H9 (cell line): ENCODE measurements around the gene CAVIN2. TPM values are rescaled to one million over a fixed set of nuclear protein-coding genes. Genes with fewer than 3 reads are reported as not detected.

ENCODE experiments used
- DNase-seq: peaks from one replicate; pipeline ENCODE4 v3.0.0-alpha.2; 2017
- H2AFZ ChIP-seq: one replicate; pipeline ENCODE4 v1.6.1; 2013; ENCODE audit warnings: mild to moderate bottlenecking, low read length, control low read depth, moderate library complexity
- H2AK5ac ChIP-seq: 2 replicates; pipeline ENCODE4 v1.6.1; 2013; ENCODE audit warnings: low read length, control low read depth, mixed read lengths; ENCODE audit not compliant: insufficient read length
- H2BK120ac ChIP-seq: one replicate; pipeline ENCODE4 v1.6.1; 2013; ENCODE audit warnings: low read depth, mild to moderate bottlenecking, low read length, control low read depth, inconsistent platforms; ENCODE audit not compliant: poor library complexity, severe bottlenecking
- H2BK12ac ChIP-seq: 2 replicates; pipeline ENCODE4 v1.6.1; 2013; ENCODE audit warnings: low read length, control low read depth, mixed read lengths, low read depth; ENCODE audit not compliant: insufficient read length
- H2BK15ac ChIP-seq: 2 replicates; pipeline ENCODE4 v1.6.1; 2013; ENCODE audit warnings: low read depth, low read length, control low read depth
- H2BK20ac ChIP-seq: one replicate; pipeline ENCODE4 v1.6.1; 2013; ENCODE audit warnings: low read depth, mild to moderate bottlenecking, low read length, control low read depth, inconsistent platforms; ENCODE audit not compliant: poor library complexity, severe bottlenecking
- H2BK5ac ChIP-seq: 2 replicates; pipeline ENCODE4 v1.6.1; 2013; ENCODE audit warnings: low read length, control low read depth, mixed read lengths; ENCODE audit not compliant: insufficient read length
- H3K14ac ChIP-seq: 2 replicates; pipeline ENCODE4 v1.6.1; 2013; ENCODE audit warnings: low read length, control low read depth; ENCODE audit not compliant: insufficient read depth
- H3K18ac ChIP-seq: 2 replicates; pipeline ENCODE4 v1.6.1; 2013; ENCODE audit warnings: low read depth, mild to moderate bottlenecking, mixed read lengths, low read length, control low read depth; ENCODE audit not compliant: insufficient read length
- H3K23ac ChIP-seq: 2 replicates; pipeline ENCODE4 v1.6.1; 2013; ENCODE audit warnings: low read length, control low read depth, mixed read lengths, low read depth; ENCODE audit not compliant: insufficient read length
- H3K23me2 ChIP-seq: 2 replicates; pipeline ENCODE4 v1.6.1; 2013; ENCODE audit warnings: low read depth, mild to moderate bottlenecking, mixed read lengths, low read length, control low read depth; ENCODE audit not compliant: insufficient read length, poor library complexity, severe bottlenecking
- H3K27ac ChIP-seq: 2 replicates; pipeline ENCODE4 v1.5.1; 2013; ENCODE audit warnings: low read length, control low read depth, mixed read lengths, low read depth; ENCODE audit not compliant: insufficient read length
- H3K27me3 ChIP-seq: 2 replicates; pipeline ENCODE4 v1.6.1; 2013; ENCODE audit warnings: low read length, control low read depth, inconsistent platforms; ENCODE audit not compliant: insufficient read depth
- H3K4ac ChIP-seq: 2 replicates; pipeline ENCODE4 v1.6.1; 2013; ENCODE audit warnings: low read depth, mild to moderate bottlenecking, control low read depth, inconsistent platforms, low read length, moderate library complexity
- H3K4me1 ChIP-seq: 2 replicates; pipeline ENCODE4 v1.6.1; 2013; ENCODE audit warnings: low read length, control low read depth, inconsistent platforms; ENCODE audit not compliant: insufficient read depth
- H3K4me2 ChIP-seq: 2 replicates; pipeline ENCODE4 v1.6.1; 2013; ENCODE audit warnings: low read length, control low read depth, mixed read lengths; ENCODE audit not compliant: insufficient read length, insufficient read depth
- H3K56ac ChIP-seq: 2 replicates; pipeline ENCODE4 v1.6.1; 2013; ENCODE audit warnings: low read depth, mild to moderate bottlenecking, mixed read lengths, low read length, control low read depth; ENCODE audit not compliant: insufficient read length
- H3K79me1 ChIP-seq: 2 replicates; pipeline ENCODE4 v1.6.1; 2013; ENCODE audit warnings: low read depth, mild to moderate bottlenecking, moderate library complexity, low read length, control low read depth, inconsistent platforms; ENCODE audit not compliant: insufficient read depth, poor library complexity, severe bottlenecking
- H3K79me2 ChIP-seq: 2 replicates; pipeline ENCODE4 v1.6.1; 2013; ENCODE audit warnings: low read length, control low read depth, inconsistent platforms; ENCODE audit not compliant: insufficient read depth
- H3K9ac ChIP-seq: 2 replicates; pipeline ENCODE4 v1.6.1; 2013; ENCODE audit warnings: low read length, control low read depth, mixed read lengths; ENCODE audit not compliant: insufficient read length; ENCODE audit errors: extremely low read depth
- H3K9me3 ChIP-seq: one replicate; pipeline ENCODE4 v1.6.1; 2013; ENCODE audit warnings: low read depth, low read length, inconsistent platforms; ENCODE audit not compliant: control insufficient read depth
- H3T11ph ChIP-seq: one replicate; pipeline ENCODE4 v1.6.1; 2013; ENCODE audit warnings: mild to moderate bottlenecking, low read length, control low read depth, inconsistent platforms
- H4K20me1 ChIP-seq: one replicate; pipeline ENCODE4 v1.6.1; 2013; ENCODE audit not compliant: control insufficient read depth, insufficient read length, insufficient read depth
- H4K5ac ChIP-seq: 2 replicates; pipeline ENCODE4 v1.6.1; 2013; ENCODE audit warnings: low read depth, mild to moderate bottlenecking, mixed read lengths, low read length, control low read depth; ENCODE audit not compliant: insufficient read length
- H4K8ac ChIP-seq: replicated peaks from 2 replicates; pipeline ENCODE4 v1.6.1; 2013; ENCODE audit warnings: low read length, control low read depth, mixed read lengths, low read depth; ENCODE audit not compliant: insufficient read length
- H4K91ac ChIP-seq: 2 replicates; pipeline ENCODE4 v1.6.1; 2013; ENCODE audit warnings: low read depth, mild to moderate bottlenecking, moderate library complexity, mixed read lengths, low read length, control low read depth; ENCODE audit not compliant: insufficient read length
- H3K27ac Mint-ChIP-seq, 3 experiments: 2 replicates in 2 of 3; 3 replicates in 1 of 3; pipeline ENCODE4 v1.8.0; 2020 to 2021; ENCODE audit warnings: mixed read lengths in 3 of 3, mild to moderate bottlenecking in 1 of 3, moderate library complexity in 1 of 3
- H3K27me3 Mint-ChIP-seq: 2 replicates; pipeline ENCODE4 v1.8.0; 2021; ENCODE audit warnings: low read depth, mild to moderate bottlenecking, moderate library complexity, mixed read lengths
- H3K36me3 Mint-ChIP-seq, 3 experiments: 2 replicates in 2 of 3; 3 replicates in 1 of 3; pipeline ENCODE4 v1.8.0; 2020 to 2021; ENCODE audit warnings: low read depth in 3 of 3, mixed read lengths in 3 of 3; ENCODE audit not compliant: insufficient read depth in 1 of 3
- H3K4me1 Mint-ChIP-seq, 2 experiments: 2 replicates each; pipeline ENCODE4 v1.8.0; 2020; ENCODE audit warnings: mixed read lengths in 2 of 2
- H3K4me3 Mint-ChIP-seq, 2 experiments: 2 replicates in 1 of 2; 3 replicates in 1 of 2; pipeline ENCODE4 v1.8.0; 2020 to 2021; ENCODE audit warnings: mild to moderate bottlenecking in 2 of 2, mixed read lengths in 2 of 2, moderate library complexity in 1 of 2
- H3K9me3 Mint-ChIP-seq, 2 experiments: 2 replicates in 1 of 2; 3 replicates in 1 of 2; pipeline ENCODE4 v1.8.0; 2020; ENCODE audit warnings: mild to moderate bottlenecking in 2 of 2, mixed read lengths in 2 of 2, moderate library complexity in 1 of 2
- WGBS: extraction: QIAGEN DNeasy Blood & Tissue Kit; methylation state at CpG from one replicate; pipeline ENCODE4 v1.1.7; 2013; ENCODE audit warnings: missing lambda C conversion rate, low lambda C conversion rate, mixed read lengths; ENCODE audit not compliant: insufficient read length; ENCODE audit errors: extremely low coverage; 5-methylcytosine and 5-hydroxymethylcytosine counted together
- total RNA-seq: library from RNA; stranded (reverse); gene quantifications from 2 replicates; pipeline ENCODE4 v1.2.1, GENCODE V29; 2021
- TF ChIP-seq, protein P1 (sequence below): fragments of 200-600 bp; sonication (generic); conservative IDR thresholded peaks from 3 replicates; pipeline ENCODE4 v1.8.0; 2021; ENCODE audit warnings: antibody characterized with exemption, mild to moderate bottlenecking

CAVIN2 gene
- total RNA-seq, 1 experiment from 2014 or later = not detected

DNA sequence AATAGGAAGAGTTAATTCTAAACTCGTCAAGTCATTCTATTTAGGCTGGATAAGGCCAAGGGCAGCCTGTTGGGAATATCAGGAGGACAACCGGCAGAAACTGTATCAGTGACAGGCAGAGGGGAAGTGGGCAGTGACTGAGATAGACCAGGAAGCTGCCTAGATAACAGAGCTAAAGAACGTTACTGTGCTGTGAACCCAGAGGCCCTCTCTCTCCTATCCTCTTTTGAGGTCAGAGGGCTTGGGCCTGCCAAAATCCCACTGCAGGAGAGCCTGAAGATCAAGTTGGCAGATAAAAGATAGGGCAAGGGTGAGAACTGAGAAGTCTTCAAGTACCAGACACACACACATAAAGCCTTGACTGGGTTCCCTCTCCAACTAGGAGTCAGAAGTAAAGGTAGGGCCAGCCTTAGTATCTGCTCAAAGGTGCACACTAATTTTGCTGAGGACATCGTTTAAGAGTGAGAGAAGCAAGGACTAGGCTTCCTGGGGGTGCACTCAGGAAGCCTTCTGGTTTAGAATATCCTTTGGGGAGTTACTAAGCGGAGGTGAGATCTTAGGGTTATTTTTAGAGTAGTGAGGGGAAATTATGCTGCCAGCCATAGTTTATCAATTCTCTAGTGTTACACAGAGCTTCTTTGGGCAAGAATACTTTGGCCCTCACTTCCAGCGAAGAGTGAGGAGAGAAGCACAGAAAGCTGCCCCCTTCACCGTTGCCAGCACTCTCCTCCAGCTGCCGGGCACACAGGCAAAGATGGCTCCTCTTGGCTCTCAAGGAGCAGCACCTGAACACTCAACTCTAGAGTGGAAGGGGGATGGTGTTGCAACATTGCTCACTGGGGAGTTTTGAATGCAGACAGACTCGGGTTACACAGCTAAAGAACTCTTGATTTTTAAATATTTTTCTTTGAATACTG, 9.8 kb downstream of the CAVIN2 start:
- WGBS = no CpG with 5 or more reads among the region's 9 CpGs
- H2BK20ac ChIP-seq = no peak overlapping the region
- no peak overlapping the region for H3K18ac ChIP-seq
- H2AK5ac ChIP-seq = no peak overlapping the region
- H3K27ac ChIP-seq = no peak overlapping the region
- no peak overlapping the region for H2BK5ac ChIP-seq
- H2BK120ac ChIP-seq = no peak overlapping the region
- no peak overlapping the region for H3K9ac ChIP-seq
- no peak overlapping the region for H3K4ac ChIP-seq
- H3K23me2 ChIP-seq = no peaks in the 10 kb centered on the region
- H4K91ac ChIP-seq = no peak overlapping the region
- H3K36me3 Mint-ChIP-seq = no peaks in the 10 kb centered on the region
- no peak overlapping the region for H3K23ac ChIP-seq
- H3K14ac ChIP-seq = no peak overlapping the region
- TF ChIP-seq, protein P1, sequence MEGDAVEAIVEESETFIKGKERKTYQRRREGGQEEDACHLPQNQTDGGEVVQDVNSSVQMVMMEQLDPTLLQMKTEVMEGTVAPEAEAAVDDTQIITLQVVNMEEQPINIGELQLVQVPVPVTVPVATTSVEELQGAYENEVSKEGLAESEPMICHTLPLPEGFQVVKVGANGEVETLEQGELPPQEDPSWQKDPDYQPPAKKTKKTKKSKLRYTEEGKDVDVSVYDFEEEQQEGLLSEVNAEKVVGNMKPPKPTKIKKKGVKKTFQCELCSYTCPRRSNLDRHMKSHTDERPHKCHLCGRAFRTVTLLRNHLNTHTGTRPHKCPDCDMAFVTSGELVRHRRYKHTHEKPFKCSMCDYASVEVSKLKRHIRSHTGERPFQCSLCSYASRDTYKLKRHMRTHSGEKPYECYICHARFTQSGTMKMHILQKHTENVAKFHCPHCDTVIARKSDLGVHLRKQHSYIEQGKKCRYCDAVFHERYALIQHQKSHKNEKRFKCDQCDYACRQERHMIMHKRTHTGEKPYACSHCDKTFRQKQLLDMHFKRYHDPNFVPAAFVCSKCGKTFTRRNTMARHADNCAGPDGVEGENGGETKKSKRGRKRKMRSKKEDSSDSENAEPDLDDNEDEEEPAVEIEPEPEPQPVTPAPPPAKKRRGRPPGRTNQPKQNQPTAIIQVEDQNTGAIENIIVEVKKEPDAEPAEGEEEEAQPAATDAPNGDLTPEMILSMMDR = no peak
- H3K9me3 ChIP-seq = no peaks in the 10 kb centered on the region
- no peak overlapping the region for H4K8ac ChIP-seq
- peak overlapping the region in 1 of 3 experiments; percentile 37; a peak in 1 of 7 replicates for H3K27ac Mint-ChIP-seq
- H4K20me1 ChIP-seq = no peaks in the 10 kb centered on the region
- H3T11ph ChIP-seq = no peak overlapping the region
- no peak for DNase-seq
- H3K4me1 ChIP-seq = no peaks in the 10 kb centered on the region
- no peaks in the 10 kb centered on the region for H3K9me3 Mint-ChIP-seq
- no peaks in the 10 kb centered on the region for H3K27me3 ChIP-seq
- peaks cover 1% of the 10 kb centered on the region; the same call in 1 of the 2 replicates for H3K27me3 Mint-ChIP-seq
- H3K4me1 Mint-ChIP-seq = peaks cover 4 to 14% of the 10 kb centered on the region in 2 experiments
- no peak overlapping the region for H3K4me2 ChIP-seq
- no peak overlapping the region for H4K5ac ChIP-seq
- no peak overlapping the region for H3K4me3 Mint-ChIP-seq
- H3K79me1 ChIP-seq = no peaks in the 10 kb centered on the region
- H2BK12ac ChIP-seq = no peak overlapping the region
- H3K56ac ChIP-seq = no peak overlapping the region
- H3K79me2 ChIP-seq = no peaks in the 10 kb centered on the region
- H2AFZ ChIP-seq = no peak overlapping the region
- H2BK15ac ChIP-seq = no peak overlapping the region
